Heart right ventricle (tissue), 16 donors: Measurements from ENCODE around the gene PLEKHA7. TPM values are rescaled to one million over a fixed set of nuclear protein-coding genes. Genes with fewer than 3 reads are reported as not detected.
"Not testable (repeated sequence)": the region's sequence is repeated elsewhere in the genome, so short reads cannot be mapped to it uniquely, and the experiment has no call there.

Experiments
- ATAC-seq, 8 donors: fragments of 200-7000 bp; cut with Tn5 transposase; one replicate each; pipeline ENCODE4 v1.9.1; 2020; ENCODE audit warnings: mild to moderate bottlenecking in 8 of 8, moderate library complexity in 8 of 8, moderate number of reproducible peaks in 1 of 8
- DNase-seq, 2 donors: peaks; one replicate each; pipeline ENCODE4 v3.0.0-alpha.2; 2020
- H3K27ac ChIP-seq, 10 donors: fragments of 200-600 bp; sonication (generic) in 2 of 10; one replicate each; pipeline versions ENCODE4 v1.5.0 to v1.8.0; 2020 to 2022; ENCODE audit warnings: mild to moderate bottlenecking in 3 of 10
- H3K27me3 ChIP-seq, 7 donors: fragments of 200-600 bp; one replicate each; pipeline ENCODE4 v1.8.0; 2021 to 2022; ENCODE audit warnings: mild to moderate bottlenecking in 2 of 7
- H3K36me3 ChIP-seq, 9 donors: fragments of 200-600 bp; sonication (generic) in 1 of 9; one replicate each; pipeline versions ENCODE4 v1.5.0 to v1.8.0; 2020 to 2022; ENCODE audit warnings: mild to moderate bottlenecking in 2 of 9
- H3K4me1 ChIP-seq, 9 donors: fragments of 200-600 bp; sonication (generic) in 1 of 9; one replicate each; pipeline versions ENCODE4 v1.5.0 to v1.8.0; 2020 to 2022; ENCODE audit warnings: mild to moderate bottlenecking in 4 of 9
- H3K4me3 ChIP-seq, 10 donors: fragments of 200-600 bp; sonication (generic) in 2 of 10; one replicate each; pipeline versions ENCODE4 v1.5.0 to v1.8.0; 2020 to 2022; ENCODE audit warnings: mild to moderate bottlenecking in 7 of 10, moderate library complexity in 2 of 10
- H3K9me3 ChIP-seq, 11 donors: fragments of 200-600 bp in 10 of 11; sonication (generic) in 2 of 11; one replicate each; pipeline versions ENCODE4 v1.5.0 to v1.8.0; 2013 to 2022; ENCODE audit warnings: mild to moderate bottlenecking in 2 of 11, control low read depth in 1 of 11, moderate library complexity in 1 of 11
- CTCF ChIP-seq, 9 donors: fragments of 200-600 bp; sonication (generic) in 2 of 9; IDR thresholded peaks; one replicate each; pipeline versions ENCODE4 v1.5.0 to v1.8.0; 2021 to 2022; ENCODE audit warnings: antibody characterized with exemption in 9 of 9, mild to moderate bottlenecking in 5 of 9, moderate library complexity in 1 of 9
- WGBS, 2 donors: extraction: QIAGEN DNeasy Blood & Tissue Kit; methylation state at CpG; one replicate each; pipeline ENCODE4 v1.1.7; 2013; ENCODE audit warnings: inconsistent platforms in 1 of 2; 5-methylcytosine and 5-hydroxymethylcytosine counted together
- intact Hi-C, 10 donors: fragments of 100-400 bp; cut with DNase I; formaldehyde crosslinking; loops; one replicate each; pipeline versions ENCODE4 v1.11.1 to v1.14.2; 2022
- polyA plus RNA-seq, 2 donors: library from polyadenylated mRNA; stranded (reverse); fragments of 200-250 nt; gene quantifications; one replicate each; pipeline ENCODE4 v1.2.3, GENCODE V29; 2013
- total RNA-seq, 10 donors: library from RNA; stranded (reverse); fragmentation: NEBNext Ultra II Directional in 3 of 10; extraction: Animal tissue kit (Norgen Biotek cat#: 25700) in 3 of 10; gene quantifications; one replicate each; pipeline versions ENCODE4 v1.2.1 to v1.2.4, GENCODE V29; 2021 to 2023
- donor health status: Arrhythmogenic right ventricular cardiomyopathy.
- donor health status: ischemic (EF 13 %, LVEDD 7.1; RV severe dilation, severe dysfunction).
- donor health status: healthy with polysubstance abuse.
- donor health status: DM: no; HTN: yes; CAD: no.
- donor health status: DM: no; HTN: no; CAD: no.
- donor health status: ischemic (EF 25% LVEDD 6.9; RV normal size, moderate dysfunction).
- donor health status: ischemic (EF 25% LVEDD 5.7; RV mildly dilated, moderate dysfunction).
- donor health status: healthy.
- donor health status: DM: yes; HTN: yes; CAD: no.
- donor health status: Ischemic cardiomyopathy.
- donor health status: ischemic (EF 35%, LVEDD 5.7; RV mildly dilated, moderate dysfunction).
- donor health status: nonischemic (EF 11% LVEDD 7.7; RV severe dilation, severe dysfunction).
- donor health status: DM: yes; HTN: yes; CAD: no.
- donor health status: PGD.
- donor health status: ischemic (EF 29% LVEDD 5.4; RV normal size, mild dysfunction).
- donor health status: nonischemic (EF 23%, LVEDD 6.1; RV moderate dilation, normal function).

The PLEKHA7 gene
- total and polyA plus RNA-seq, 12 donors, result 15.3 to 46.9 (median 24.0) TPM

DNA sequence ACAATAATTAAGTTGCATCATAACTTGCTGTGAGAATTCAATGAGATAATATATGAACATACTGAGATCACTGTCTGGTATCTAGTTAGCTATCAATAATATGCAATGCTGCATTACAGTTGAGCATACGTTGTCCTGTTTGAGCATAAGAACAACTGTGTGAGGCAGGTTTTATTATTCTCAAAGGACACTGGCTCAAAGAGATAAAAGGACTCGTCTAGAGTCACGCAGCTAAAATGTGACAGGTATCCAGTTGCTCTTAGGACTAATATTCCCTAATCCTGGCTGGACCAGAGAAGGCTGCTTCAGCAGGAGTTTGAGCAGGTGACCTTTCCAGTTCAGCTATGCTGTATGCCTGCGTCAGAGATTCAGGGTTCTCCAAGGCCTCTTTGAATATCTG, 92.5 kb downstream of the PLEKHA7 start:
- peak overlapping the region in 3 of 10 donors; percentile 1 to 48 (median 22) for H3K27ac ChIP-seq
- peaks cover 0 to 41% (median 21%) of the 10 kb centered on the region in 9 donors for H3K4me1 ChIP-seq
- intact Hi-C loops, result no loop called here
- TF ChIP-seq CTCF (IDR thresholded peaks at IDR 0.05), result no peak
- 44 to 66% methylated on average over 4 of the region's 4 CpGs for WGBS, 2 donors
- H3K9me3 ChIP-seq, result no peaks in the 10 kb centered on the region
- DNase-seq (no peak), ATAC-seq (peak in 2 of 8 donors; percentile 21 to 24)
- H3K4me3 ChIP-seq, result no peak overlapping the region
- peaks cover 0 to 36% (median 13%) of the 10 kb centered on the region in 7 donors for H3K27me3 ChIP-seq
- H3K36me3 ChIP-seq, result no peaks in the 10 kb centered on the region

GRCh38 chr11:16921019-16921418, 93.2 kb downstream of the PLEKHA7 start:
- DNase-seq, result no peak
- no peak for TF ChIP-seq CTCF (IDR thresholded peaks at IDR 0.05)
- peaks cover 0 to 30% (median 11%) of the 10 kb centered on the region in 7 donors for H3K27me3 ChIP-seq
- intact Hi-C loops, result no loop called here
- no peaks in the 10 kb centered on the region for H3K9me3 ChIP-seq
- no peak for ATAC-seq
- 65 to 74% methylated on average over 4 of the region's 4 CpGs for WGBS, 2 donors
- H3K4me3 ChIP-seq, result no peak overlapping the region
- peaks cover 0 to 35% (median 17%) of the 10 kb centered on the region in 9 donors for H3K4me1 ChIP-seq
- H3K27ac ChIP-seq, result peak overlapping the region in 1 of 10 donors; percentile 25
- no peaks in the 10 kb centered on the region for H3K36me3 ChIP-seq

DNA sequence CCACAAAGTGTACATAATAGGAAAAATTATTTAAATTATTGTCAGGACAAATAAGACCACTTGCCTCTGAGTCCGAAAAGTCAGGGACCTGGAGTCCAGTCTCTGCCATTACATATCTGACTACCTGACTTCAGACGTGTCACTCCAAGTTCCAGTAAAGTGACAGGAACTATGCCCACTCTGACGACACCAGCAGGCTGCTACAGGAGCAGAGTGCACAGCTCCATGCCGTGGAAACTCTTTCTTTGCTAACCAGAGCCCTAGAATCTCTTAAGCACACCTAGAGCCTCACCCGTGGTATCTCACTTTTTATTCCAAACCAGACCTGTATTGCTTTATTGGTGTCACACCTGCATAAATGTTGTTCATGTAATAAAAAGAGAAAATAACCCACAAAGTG, 93.7 kb downstream of the PLEKHA7 start:
- DNase-seq (no peak), ATAC-seq (peak in 1 of 8 donors; percentile 21)
- H3K27me3 ChIP-seq, result peaks cover 0 to 25% (median 6%) of the 10 kb centered on the region in 7 donors
- H3K9me3 ChIP-seq, result no peaks in the 10 kb centered on the region
- peak overlapping the region in 1 of 10 donors; percentile 25 for H3K27ac ChIP-seq
- no peak for TF ChIP-seq CTCF (IDR thresholded peaks at IDR 0.05)
- intact Hi-C loops, result no loop called here
- H3K36me3 ChIP-seq, result no peaks in the 10 kb centered on the region
- peaks cover 0 to 31% (median 12%) of the 10 kb centered on the region in 9 donors for H3K4me1 ChIP-seq
- H3K4me3 ChIP-seq, result no peak overlapping the region
- 50 to 59% methylated on average over 5 of the region's 5 CpGs for WGBS, 2 donors

- H3K4me3 ChIP-seq, H3K27me3 ChIP-seq, DNase-seq, ATAC-seq, H3K9me3 ChIP-seq, H3K27ac ChIP-seq, H3K36me3 ChIP-seq, intact Hi-C loops: not testable (repeated sequence)
- WGBS, 2 donors, result 87 to 91% methylated on average over 6 of the region's 6 CpGs
- H3K4me1 ChIP-seq, result peaks cover 0 to 15% (median 0%) of the 10 kb centered on the region in 9 donors
These were observed 95.6 kb downstream of the PLEKHA7 start for GRCh38 chr11:16918543-16919182.

- 74 to 80% methylated on average over 4 of the region's 4 CpGs for WGBS, 2 donors
- DNase-seq, result no peak
- no peak for ATAC-seq
- H3K9me3 ChIP-seq, result no peaks in the 10 kb centered on the region
- H3K27me3 ChIP-seq, result no peaks in the 10 kb centered on the region
- intact Hi-C loops, result no loop called here
- no peaks in the 10 kb centered on the region for H3K36me3 ChIP-seq
- H3K4me1 ChIP-seq, result peaks cover 0 to 14% (median 3%) of the 10 kb centered on the region in 9 donors
- H3K27ac ChIP-seq, result no peak overlapping the region
- no peak for TF ChIP-seq CTCF (IDR thresholded peaks at IDR 0.05)
- no peak overlapping the region for H3K4me3 ChIP-seq
These were observed 96.3 kb downstream of the PLEKHA7 start for GRCh38 chr11:16917941-16918340.
